ENCODE data around the gene VNN1.

DNA sequence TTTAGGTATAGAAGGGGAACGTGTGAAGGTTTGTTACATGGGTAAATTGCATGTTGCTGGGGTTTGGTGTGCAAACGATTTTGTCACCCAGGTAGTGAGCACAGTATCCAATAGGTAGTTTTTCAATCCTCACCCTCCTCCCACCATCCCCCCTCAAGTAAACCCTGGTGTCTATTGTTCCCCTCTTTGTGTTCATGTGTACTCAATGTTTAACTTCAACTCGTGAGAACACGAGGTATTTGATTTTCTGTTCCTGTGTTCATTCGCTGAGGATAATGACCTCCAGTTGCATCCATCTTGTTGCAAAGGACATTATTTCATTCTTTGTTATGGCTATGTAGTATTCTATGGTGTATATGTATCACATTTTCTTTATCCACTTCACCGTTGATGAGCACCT, 11.6 kb upstream of the VNN1 start:
- TF ChIP-seq, protein P1, sequence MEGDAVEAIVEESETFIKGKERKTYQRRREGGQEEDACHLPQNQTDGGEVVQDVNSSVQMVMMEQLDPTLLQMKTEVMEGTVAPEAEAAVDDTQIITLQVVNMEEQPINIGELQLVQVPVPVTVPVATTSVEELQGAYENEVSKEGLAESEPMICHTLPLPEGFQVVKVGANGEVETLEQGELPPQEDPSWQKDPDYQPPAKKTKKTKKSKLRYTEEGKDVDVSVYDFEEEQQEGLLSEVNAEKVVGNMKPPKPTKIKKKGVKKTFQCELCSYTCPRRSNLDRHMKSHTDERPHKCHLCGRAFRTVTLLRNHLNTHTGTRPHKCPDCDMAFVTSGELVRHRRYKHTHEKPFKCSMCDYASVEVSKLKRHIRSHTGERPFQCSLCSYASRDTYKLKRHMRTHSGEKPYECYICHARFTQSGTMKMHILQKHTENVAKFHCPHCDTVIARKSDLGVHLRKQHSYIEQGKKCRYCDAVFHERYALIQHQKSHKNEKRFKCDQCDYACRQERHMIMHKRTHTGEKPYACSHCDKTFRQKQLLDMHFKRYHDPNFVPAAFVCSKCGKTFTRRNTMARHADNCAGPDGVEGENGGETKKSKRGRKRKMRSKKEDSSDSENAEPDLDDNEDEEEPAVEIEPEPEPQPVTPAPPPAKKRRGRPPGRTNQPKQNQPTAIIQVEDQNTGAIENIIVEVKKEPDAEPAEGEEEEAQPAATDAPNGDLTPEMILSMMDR (IDR thresholded peaks at IDR 0.05; ENCODE audit: insufficient read depth, low read depth, low read length) = no peak
- TF ChIP-seq EZH2 (IDR thresholded peaks at IDR 0.05; ENCODE audit: insufficient read depth, low read length) = no peak
